Mucosa of stomach (tissue), 1 donor: ENCODE measurements around the gene SNRNP25.
"Not testable (repeated sequence)": the region's sequence is repeated elsewhere in the genome, so short reads cannot be mapped to it uniquely, and the experiment has no call there.

ENCODE experiments used
- H3K27me3 ChIP-seq: one replicate; pipeline ENCODE4 v1.7.0; 2013; ENCODE audit warnings: mild to moderate bottlenecking, low read length; ENCODE audit not compliant: control insufficient read depth, insufficient read depth
- H3K36me3 ChIP-seq: one replicate; pipeline ENCODE4 v1.7.0; 2013; ENCODE audit warnings: low read length; ENCODE audit not compliant: control insufficient read depth, insufficient read depth
- H3K4me1 ChIP-seq: one replicate; pipeline ENCODE4 v1.7.0; 2013; ENCODE audit warnings: mild to moderate bottlenecking, low read length; ENCODE audit not compliant: control insufficient read depth, insufficient read depth
- H3K4me3 ChIP-seq: one replicate; pipeline ENCODE4 v1.7.0; 2013; ENCODE audit warnings: low read length
- H3K9ac ChIP-seq: one replicate; pipeline ENCODE4 v1.7.0; 2013; ENCODE audit warnings: mild to moderate bottlenecking, low read length, moderate library complexity
- H3K9me3 ChIP-seq: one replicate; pipeline ENCODE4 v1.7.0; 2013; ENCODE audit warnings: mild to moderate bottlenecking, low read length, moderate library complexity; ENCODE audit not compliant: control insufficient read depth
- donor health status: Pancreatic carcinoma.

The SNRNP25 gene

DNA sequence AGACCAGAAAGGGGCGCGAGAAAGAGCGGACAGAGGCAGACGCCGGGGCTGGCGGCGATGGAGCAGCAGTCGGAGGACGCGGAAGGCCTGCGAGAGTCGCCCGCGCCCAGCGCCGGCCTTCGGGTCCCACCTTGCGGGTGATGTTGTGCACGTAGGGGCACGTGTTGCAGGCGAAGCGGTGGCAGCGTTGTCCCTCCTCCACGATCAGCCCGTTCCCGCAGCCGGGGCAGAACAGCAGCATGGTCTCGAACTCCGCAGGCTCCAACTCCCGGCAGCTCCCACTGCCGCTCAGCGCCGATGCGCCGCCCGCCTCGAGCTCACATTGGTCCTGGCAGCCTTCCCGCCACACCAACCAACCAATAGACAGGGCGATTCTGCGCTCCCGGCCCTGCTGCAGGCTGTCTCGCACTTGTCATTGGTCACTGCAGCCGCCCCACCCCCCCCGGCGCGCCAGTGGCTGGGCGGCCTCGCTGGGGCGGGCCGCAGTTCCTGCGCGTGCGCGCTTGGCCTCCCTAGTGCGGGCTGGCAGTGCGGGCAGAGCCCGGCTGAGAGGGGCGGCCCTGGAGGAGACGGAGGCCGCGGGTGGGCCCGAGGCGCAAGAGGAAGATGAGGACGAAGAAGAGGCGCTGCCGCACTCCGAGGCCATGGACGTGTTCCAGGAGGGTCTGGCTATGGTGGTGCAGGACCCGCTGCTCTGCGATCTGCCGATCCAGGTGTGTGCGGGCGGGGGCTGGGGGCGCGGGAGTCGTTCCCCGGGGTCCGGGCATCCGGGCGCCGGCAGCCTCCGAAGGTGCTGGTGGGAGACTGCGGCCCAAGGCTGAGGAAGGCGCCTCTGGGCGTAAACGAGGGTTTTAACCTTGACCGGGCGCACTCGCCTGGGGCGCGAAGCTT lies at the start of gene SNRNP25, which contains the start of gene POLR3K:
Gene SNRNP25, plus strand, starts transcription at position 483 of the 891 bp plus-strand sequence. Its CDS starts 189 bp downstream, at position 672.
Gene POLR3K, minus strand, starts transcription at position 263 of the 891 bp plus-strand sequence. Its CDS starts 22 bp downstream, at position 241.
- peaks cover 14% of the 10 kb centered on the region for H3K4me1 ChIP-seq
- H3K36me3 ChIP-seq: peaks cover 13% of the 10 kb centered on the region
- H3K9me3 ChIP-seq: no peaks in the 10 kb centered on the region
- H3K4me3 ChIP-seq: peak within 1 kb of the TSS; percentile 90
- peak within 1 kb of the TSS; percentile 80 for H3K9ac ChIP-seq
- H3K27me3 ChIP-seq: no peaks in the 10 kb centered on the region

DNA sequence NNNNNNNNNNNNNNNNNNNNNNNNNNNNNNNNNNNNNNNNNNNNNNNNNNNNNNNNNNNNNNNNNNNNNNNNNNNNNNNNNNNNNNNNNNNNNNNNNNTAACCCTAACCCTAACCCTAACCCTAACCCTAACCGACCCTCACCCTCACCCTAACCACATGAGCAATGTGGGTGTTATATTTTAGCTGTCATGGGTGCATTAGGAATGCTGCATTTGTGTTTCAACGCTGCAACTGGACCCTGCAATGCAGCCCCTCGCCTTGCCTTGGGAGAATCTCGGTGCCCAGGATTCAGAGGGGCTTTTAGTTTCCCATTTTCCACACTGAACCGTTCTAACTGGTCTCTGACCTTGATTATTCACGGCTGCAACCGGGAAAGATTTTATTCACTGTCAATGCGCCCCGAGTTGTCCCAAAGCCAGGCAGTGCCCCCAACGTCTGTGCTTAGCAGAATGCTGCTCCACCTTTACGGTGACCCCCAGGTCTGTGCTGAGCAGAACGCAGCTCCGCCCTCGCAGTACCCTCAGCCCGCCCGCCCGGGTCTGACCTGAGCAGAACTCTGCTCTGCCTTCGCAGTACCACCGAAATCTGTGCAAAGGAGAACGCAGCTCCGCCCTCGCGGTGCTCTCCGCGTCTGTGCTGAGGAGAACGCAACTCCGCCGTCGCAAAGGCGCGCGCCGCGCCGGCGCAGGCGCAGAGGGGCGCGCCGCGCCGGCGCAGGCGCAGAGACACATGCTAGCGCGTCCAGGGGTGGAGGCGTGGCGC lies 43.5 kb upstream of the SNRNP25 start:
- H3K9me3 ChIP-seq: no peaks in the 10 kb centered on the region
- H3K4me3 ChIP-seq: no peak overlapping the region
- no peaks in the 10 kb centered on the region for H3K4me1 ChIP-seq
- H3K9ac ChIP-seq: no peak overlapping the region
- H3K36me3 ChIP-seq: no peaks in the 10 kb centered on the region
- no peaks in the 10 kb centered on the region for H3K27me3 ChIP-seq

DNA sequence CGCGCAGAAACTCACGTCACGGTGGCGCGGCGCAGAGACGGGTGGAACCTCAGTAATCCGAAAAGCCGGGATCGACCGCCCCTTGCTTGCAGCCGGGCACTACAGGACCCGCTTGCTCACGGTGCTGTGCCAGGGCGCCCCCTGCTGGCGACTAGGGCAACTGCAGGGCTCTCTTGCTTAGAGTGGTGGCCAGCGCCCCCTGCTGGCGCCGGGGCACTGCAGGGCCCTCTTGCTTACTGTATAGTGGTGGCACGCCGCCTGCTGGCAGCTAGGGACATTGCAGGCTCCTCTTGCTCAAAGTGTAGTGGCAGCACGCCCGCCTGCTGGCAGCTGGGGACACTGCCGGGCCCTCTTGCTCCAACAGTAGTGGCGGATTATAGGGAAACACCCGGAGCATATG lies 42.9 kb upstream of the SNRNP25 start:
- H3K9me3 ChIP-seq, H3K9ac ChIP-seq, H3K36me3 ChIP-seq, H3K27me3 ChIP-seq, H3K4me3 ChIP-seq, H3K4me1 ChIP-seq: not testable (repeated sequence)

DNA sequence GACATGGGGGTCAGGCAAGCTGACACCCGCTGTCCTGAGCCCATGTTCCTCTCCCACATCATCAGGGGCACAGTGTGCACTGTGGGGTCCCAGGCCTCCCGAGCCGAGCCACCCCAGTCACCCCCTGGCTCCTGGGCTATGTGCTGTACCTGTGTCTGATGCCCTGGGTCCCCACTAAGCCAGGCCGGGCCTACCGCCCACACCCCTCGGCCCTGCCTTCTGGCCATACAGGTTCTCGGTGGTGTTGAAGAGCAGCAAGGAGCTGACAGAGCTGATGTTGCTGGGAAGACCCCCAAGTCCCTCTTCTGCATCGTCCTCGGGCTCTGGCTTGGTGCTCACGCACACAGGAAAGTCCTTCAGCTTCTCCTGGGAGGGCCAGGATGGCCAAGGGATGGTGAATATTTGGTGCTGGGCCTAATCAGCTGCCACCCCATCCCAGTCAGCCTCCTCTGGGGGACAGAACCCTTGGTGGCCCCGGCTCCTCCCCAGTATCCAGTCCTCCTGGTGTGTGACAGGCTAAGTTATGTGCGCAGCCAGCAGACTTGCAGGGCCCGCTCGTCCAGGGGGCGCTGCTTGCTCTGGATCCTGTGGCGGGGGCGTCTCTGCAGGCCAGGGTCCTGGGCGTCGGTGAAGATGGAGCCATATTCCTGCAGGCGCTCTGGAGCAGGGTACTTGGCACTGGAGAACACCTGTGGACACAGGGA lies 36.4 kb upstream of the SNRNP25 start:
- H3K36me3 ChIP-seq, H3K27me3 ChIP-seq, H3K9me3 ChIP-seq, H3K4me3 ChIP-seq, H3K9ac ChIP-seq, H3K4me1 ChIP-seq: not testable (repeated sequence)

DNA sequence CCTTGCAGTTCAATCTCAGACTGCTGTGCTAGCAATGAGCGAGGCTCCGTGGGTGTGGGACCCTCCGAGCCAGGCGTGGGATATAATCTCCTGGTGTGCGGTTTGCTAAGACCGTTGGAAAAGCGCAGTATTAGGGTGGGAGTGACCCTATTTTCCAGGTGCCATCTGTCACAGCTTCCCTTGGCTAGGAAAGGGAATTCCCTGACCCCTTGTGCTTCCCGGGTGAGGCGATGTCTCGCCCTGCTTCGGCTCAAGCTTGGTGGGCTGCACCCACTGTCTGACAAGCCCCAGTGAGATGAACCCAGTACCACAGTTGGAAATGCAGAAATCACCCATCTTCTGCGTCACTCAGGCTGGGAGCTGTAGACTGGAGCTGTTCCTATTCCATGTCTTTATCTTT lies 32.7 kb upstream of the SNRNP25 start:
- not testable (repeated sequence) for H3K9ac ChIP-seq, H3K4me3 ChIP-seq, H3K4me1 ChIP-seq, H3K9me3 ChIP-seq, H3K36me3 ChIP-seq, H3K27me3 ChIP-seq

DNA sequence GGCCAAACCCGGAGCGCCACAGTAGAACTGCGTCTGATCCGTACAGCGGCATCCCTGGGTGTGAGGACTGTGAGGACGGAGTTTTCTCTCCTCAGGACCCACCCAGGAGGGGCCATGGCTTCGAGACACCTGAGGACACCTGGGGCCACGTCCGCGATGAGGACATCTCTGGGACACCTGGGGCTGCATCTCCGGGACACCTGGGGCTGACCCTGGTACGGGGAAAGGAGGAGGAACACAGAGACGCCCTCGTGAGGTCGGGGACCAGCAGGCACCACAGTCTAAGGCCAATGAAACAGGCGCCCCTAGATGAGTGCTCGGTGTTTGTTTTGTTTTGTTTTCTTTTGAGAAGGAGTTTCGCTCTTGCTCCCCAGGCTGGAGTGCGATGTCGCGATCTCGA lies 29.5 kb upstream of the SNRNP25 start:
- not testable (repeated sequence) for H3K9me3 ChIP-seq, H3K36me3 ChIP-seq, H3K9ac ChIP-seq, H3K27me3 ChIP-seq, H3K4me3 ChIP-seq, H3K4me1 ChIP-seq

DNA sequence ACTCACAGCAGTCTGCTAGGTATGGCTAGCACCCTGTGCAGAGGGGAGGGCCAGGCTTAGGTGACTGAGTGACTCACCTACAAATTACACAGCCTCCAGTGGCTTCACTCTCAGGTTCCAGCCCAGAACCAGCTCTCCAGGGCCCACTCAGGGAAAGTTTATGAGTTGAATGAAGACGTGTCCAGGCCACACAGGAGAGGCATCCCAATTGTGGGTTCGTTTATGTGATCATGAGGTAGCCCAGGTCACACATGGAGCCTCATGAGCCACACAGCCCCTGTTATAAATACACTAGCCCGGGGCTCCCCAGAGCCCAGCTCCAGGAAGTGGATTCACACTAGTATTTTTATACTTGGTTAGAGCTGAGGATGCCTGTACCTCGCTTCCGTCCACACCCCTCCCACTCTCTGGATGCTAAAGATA lies 27.7 kb upstream of the SNRNP25 start:
- H3K9me3 ChIP-seq, H3K9ac ChIP-seq, H3K27me3 ChIP-seq, H3K4me1 ChIP-seq, H3K4me3 ChIP-seq, H3K36me3 ChIP-seq: not testable (repeated sequence)

DNA sequence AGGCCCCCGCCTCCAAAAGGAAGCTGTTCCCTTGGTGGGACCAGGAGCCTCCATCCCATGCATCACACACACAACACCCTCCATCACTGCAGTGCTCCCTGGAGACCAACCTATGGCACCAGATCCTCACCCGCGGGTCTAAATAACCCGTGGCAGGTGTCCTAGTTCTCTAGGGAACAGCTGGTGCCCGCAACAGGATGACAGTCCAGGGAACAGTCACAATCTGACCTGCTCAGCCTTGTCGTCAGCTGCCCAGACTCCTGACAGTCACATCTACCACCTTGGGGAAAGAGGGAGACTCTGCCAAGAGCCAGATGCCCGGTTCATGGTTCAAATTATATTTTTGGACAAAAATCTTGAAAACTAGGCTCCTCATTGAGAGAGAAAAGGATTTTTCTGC lies 23.0 kb upstream of the SNRNP25 start:
- not testable (repeated sequence) for H3K27me3 ChIP-seq, H3K4me1 ChIP-seq, H3K36me3 ChIP-seq, H3K9ac ChIP-seq, H3K9me3 ChIP-seq, H3K4me3 ChIP-seq

DNA sequence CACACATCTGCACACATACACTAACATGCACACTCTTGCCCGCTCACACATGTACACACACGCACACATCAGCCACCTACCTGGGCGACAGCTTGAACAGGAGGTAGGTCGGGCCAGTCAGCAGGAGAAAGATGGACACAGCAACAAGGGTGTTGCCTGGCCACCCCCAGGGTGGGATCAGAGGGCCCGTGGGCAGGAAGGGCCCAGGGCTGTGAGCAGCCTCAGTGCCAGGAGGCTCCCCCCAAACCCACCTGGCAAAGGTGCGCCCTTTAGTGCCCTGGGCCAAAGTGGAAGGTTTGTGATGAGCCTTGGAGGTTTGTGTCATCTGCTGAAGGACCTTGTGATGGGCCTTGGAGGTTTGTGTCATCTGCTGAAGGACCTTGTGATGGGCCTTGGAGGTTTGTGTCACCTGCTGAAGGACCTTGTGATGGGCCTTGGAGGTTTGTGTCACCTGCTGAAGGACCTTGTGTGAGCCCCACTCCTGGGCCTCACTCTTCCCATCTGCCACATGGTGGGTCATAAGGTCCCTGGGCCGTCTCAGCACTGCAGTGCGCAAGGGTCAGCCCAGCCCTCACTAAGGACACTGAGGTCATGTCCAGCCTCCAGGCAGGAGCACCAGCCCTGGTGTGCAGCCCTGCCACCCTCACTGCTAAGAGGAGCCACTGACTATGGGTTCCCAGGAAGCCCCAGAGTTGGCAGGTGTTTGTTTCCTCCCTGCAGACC lies 20.3 kb upstream of the SNRNP25 start:
- not testable (repeated sequence) for H3K36me3 ChIP-seq, H3K9ac ChIP-seq, H3K27me3 ChIP-seq, H3K9me3 ChIP-seq, H3K4me3 ChIP-seq
- peaks cover 13% of the 10 kb centered on the region for H3K4me1 ChIP-seq

DNA sequence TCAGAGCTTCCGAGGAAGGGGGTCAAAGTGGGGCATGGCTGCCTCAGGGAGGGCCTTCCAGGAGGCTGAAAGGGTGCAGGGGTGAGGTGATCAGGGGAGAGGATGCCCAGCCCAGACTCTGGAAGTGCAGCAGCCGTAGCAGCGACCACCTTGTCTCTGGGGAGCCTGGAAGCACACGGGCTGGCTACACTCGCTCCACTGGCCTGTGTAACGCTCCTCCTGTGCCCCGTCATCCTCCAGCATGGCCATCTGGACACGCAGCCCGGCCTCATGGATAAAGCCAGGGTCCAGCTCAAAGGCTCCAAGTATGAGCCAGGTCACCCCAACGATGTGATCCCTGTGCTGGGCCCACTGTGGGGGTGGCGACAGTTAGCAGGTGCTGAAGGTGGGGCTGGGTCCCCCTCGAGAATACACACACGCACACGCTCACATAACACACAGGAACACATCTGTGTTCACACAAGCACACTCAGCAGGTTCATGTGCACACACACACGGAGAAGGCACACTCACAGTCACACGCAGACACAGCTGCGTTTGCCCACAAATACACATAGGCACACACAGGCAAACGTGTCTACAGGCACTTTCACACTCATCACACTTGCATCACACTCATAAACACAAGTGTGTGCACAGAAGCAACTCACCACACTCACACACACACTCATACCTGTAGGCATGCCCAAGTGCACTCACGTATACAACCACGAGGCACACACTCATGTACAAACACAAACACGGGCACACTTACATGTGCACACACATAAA lies 19.6 kb upstream of the SNRNP25 start:
- Histone ChIP-seq H3K27me3 (no peaks in the 10 kb centered on the region), H3K4me1 (peaks cover 20% of the 10 kb centered on the region), H3K36me3 (no peaks in the 10 kb centered on the region), H3K4me3 (no peak overlapping the region), H3K9ac (no peak overlapping the region), H3K9me3 (no peaks in the 10 kb centered on the region)

DNA sequence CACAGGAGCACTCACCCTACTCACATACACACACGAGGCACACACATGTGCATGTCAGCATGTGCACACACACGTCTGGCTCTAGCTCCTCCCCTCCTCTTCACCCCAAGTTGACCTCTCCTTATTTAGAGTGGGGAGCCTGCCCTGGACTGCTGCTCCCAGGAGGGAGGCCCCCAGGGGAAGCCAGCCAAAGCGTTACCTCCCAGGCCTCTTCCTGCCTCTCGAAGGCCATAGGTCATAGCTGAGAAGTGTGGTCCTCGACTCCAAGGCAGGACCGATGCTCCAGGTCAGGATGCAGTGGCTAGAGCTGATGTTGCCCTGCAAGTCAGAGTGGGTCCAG lies 19.0 kb upstream of the SNRNP25 start:
- Histone ChIP-seq H3K9ac (no peak overlapping the region), H3K27me3 (no peaks in the 10 kb centered on the region), H3K9me3 (no peaks in the 10 kb centered on the region), H3K4me3 (no peak overlapping the region), H3K36me3 (no peaks in the 10 kb centered on the region), H3K4me1 (peaks cover 25% of the 10 kb centered on the region)
